Memory B cell (primary cell): ENCODE results near the gene CLDN16.

Experiments
- ATAC-seq: fragments of 150-1000 bp; cut with Tn5 transposase; 2 replicates; pipeline ENCODE4 v1.10.0; 2021; ENCODE audit warnings: low read depth, mild to moderate bottlenecking, moderate library complexity
- DNase-seq, 2 donors: peaks; one replicate each; pipeline ENCODE4 v3.0.0; 2022; ENCODE audit warnings: low spot score in 2 of 2
- H3K27ac Mint-ChIP-seq: one replicate; pipeline ENCODE4 v1.8.0; 2022; ENCODE audit warnings: mild to moderate bottlenecking, moderate library complexity, mixed read lengths
- H3K27me3 Mint-ChIP-seq: one replicate; pipeline ENCODE4 v1.8.0; 2022; ENCODE audit warnings: mixed read lengths
- H3K36me3 Mint-ChIP-seq: one replicate; pipeline ENCODE4 v1.8.0; 2022; ENCODE audit warnings: mild to moderate bottlenecking, mixed read lengths
- H3K4me1 Mint-ChIP-seq: one replicate; pipeline ENCODE4 v1.8.0; 2022; ENCODE audit warnings: mixed read lengths
- H3K4me3 Mint-ChIP-seq: one replicate; pipeline ENCODE4 v1.8.0; 2022; ENCODE audit warnings: mild to moderate bottlenecking, moderate library complexity, mixed read lengths
- H3K9me3 Mint-ChIP-seq: one replicate; pipeline ENCODE4 v1.8.0; 2022; ENCODE audit warnings: mixed read lengths

The CLDN16 gene

GRCh38 chr3:190435618-190436017 lies 47.7 kb downstream of the CLDN16 start:
- H3K9me3 Mint-ChIP-seq = peaks cover 2% of the 10 kb centered on the region
- no peaks in the 10 kb centered on the region for H3K36me3 Mint-ChIP-seq
- H3K4me1 Mint-ChIP-seq = no peaks in the 10 kb centered on the region
- DNase-seq (no peak), ATAC-seq (no peak)
- H3K27me3 Mint-ChIP-seq = peaks cover 9% of the 10 kb centered on the region
- H3K4me3 Mint-ChIP-seq = no peak overlapping the region
- no peak overlapping the region for H3K27ac Mint-ChIP-seq

- DNase-seq (no peak), ATAC-seq (no peak)
- H3K27ac Mint-ChIP-seq = no peak overlapping the region
- H3K27me3 Mint-ChIP-seq = peaks cover 9% of the 10 kb centered on the region
- no peaks in the 10 kb centered on the region for H3K36me3 Mint-ChIP-seq
- no peaks in the 10 kb centered on the region for H3K4me1 Mint-ChIP-seq
- H3K4me3 Mint-ChIP-seq = no peak overlapping the region
- peaks cover 2% of the 10 kb centered on the region for H3K9me3 Mint-ChIP-seq
Observed at GRCh38 chr3:190436331-190436730, 48.4 kb downstream of the CLDN16 start.

GRCh38 chr3:190442240-190442639 lies 54.3 kb downstream of the CLDN16 start:
- DNase-seq (no peak), ATAC-seq (no peak)
- Mint-ChIP-seq H3K9me3 (no peaks in the 10 kb centered on the region), H3K4me1 (no peaks in the 10 kb centered on the region), H3K4me3 (no peak overlapping the region), H3K27ac (no peak overlapping the region), H3K27me3 (no peaks in the 10 kb centered on the region), H3K36me3 (no peaks in the 10 kb centered on the region)

- ATAC-seq (no peak), DNase-seq (no peak)
- no peaks in the 10 kb centered on the region for H3K9me3 Mint-ChIP-seq
- H3K27ac Mint-ChIP-seq = no peak overlapping the region
- no peaks in the 10 kb centered on the region for H3K36me3 Mint-ChIP-seq
- no peaks in the 10 kb centered on the region for H3K27me3 Mint-ChIP-seq
- no peak overlapping the region for H3K4me3 Mint-ChIP-seq
- no peaks in the 10 kb centered on the region for H3K4me1 Mint-ChIP-seq
Observed at GRCh38 chr3:190443257-190443656, 55.3 kb downstream of the CLDN16 start.

GRCh38 chr3:190444006-190444405 lies 56.0 kb downstream of the CLDN16 start:
- Mint-ChIP-seq H3K27ac (no peak overlapping the region), H3K9me3 (no peaks in the 10 kb centered on the region), H3K27me3 (no peaks in the 10 kb centered on the region), H3K4me1 (no peaks in the 10 kb centered on the region), H3K4me3 (no peak overlapping the region), H3K36me3 (no peaks in the 10 kb centered on the region)
- no peak for DNase-seq
- ATAC-seq = no peak

- Mint-ChIP-seq H3K4me1 (no peaks in the 10 kb centered on the region), H3K27ac (no peak overlapping the region), H3K36me3 (no peaks in the 10 kb centered on the region), H3K27me3 (no peaks in the 10 kb centered on the region), H3K4me3 (no peak overlapping the region), H3K9me3 (no peaks in the 10 kb centered on the region)
- ATAC-seq = no peak
- no peak for DNase-seq
Observed at GRCh38 chr3:190444576-190445145, 56.7 kb downstream of the CLDN16 start.

GRCh38 chr3:190446573-190447279 lies 58.8 kb downstream of the CLDN16 start:
- Mint-ChIP-seq H3K27me3 (peaks cover 2% of the 10 kb centered on the region), H3K4me3 (no peak overlapping the region), H3K4me1 (no peaks in the 10 kb centered on the region), H3K36me3 (no peaks in the 10 kb centered on the region), H3K27ac (no peak overlapping the region), H3K9me3 (no peaks in the 10 kb centered on the region)
- ATAC-seq (no peak), DNase-seq (no peak)

- H3K4me3 Mint-ChIP-seq = no peak overlapping the region
- no peak for DNase-seq
- H3K27me3 Mint-ChIP-seq = peaks cover 2% of the 10 kb centered on the region
- no peaks in the 10 kb centered on the region for H3K4me1 Mint-ChIP-seq
- no peaks in the 10 kb centered on the region for H3K36me3 Mint-ChIP-seq
- no peaks in the 10 kb centered on the region for H3K9me3 Mint-ChIP-seq
- H3K27ac Mint-ChIP-seq = no peak overlapping the region
- no peak for ATAC-seq
Observed at GRCh38 chr3:190448256-190448655, 60.3 kb downstream of the CLDN16 start.

GRCh38 chr3:190449801-190450200 lies 61.8 kb downstream of the CLDN16 start, which contains the start of gene TMEM207:
TSS of gene TMEM207 (minus strand) at chr3:190449901. CDS start at chr3:190449809, 92 bp downstream.
- no peaks in the 10 kb centered on the region for H3K9me3 Mint-ChIP-seq
- H3K4me1 Mint-ChIP-seq = peaks cover 2% of the 10 kb centered on the region
- no peak within 1 kb of the TSS for H3K27ac Mint-ChIP-seq
- no peaks in the 10 kb centered on the region for H3K36me3 Mint-ChIP-seq
- peaks cover 2% of the 10 kb centered on the region for H3K27me3 Mint-ChIP-seq
- ATAC-seq (no peak), DNase-seq (no peak)
- H3K4me3 Mint-ChIP-seq = no peak within 1 kb of the TSS

- H3K4me3 Mint-ChIP-seq = no peak overlapping the region
- peaks cover 2% of the 10 kb centered on the region for H3K27me3 Mint-ChIP-seq
- H3K4me1 Mint-ChIP-seq = peaks cover 5% of the 10 kb centered on the region
- H3K27ac Mint-ChIP-seq = no peak overlapping the region
- no peaks in the 10 kb centered on the region for H3K36me3 Mint-ChIP-seq
- H3K9me3 Mint-ChIP-seq = no peaks in the 10 kb centered on the region
- ATAC-seq (no peak), DNase-seq (no peak)
Observed at GRCh38 chr3:190455828-190456227, 67.9 kb downstream of the CLDN16 start.

GRCh38 chr3:190456770-190457169 lies 68.8 kb downstream of the CLDN16 start:
- Mint-ChIP-seq H3K4me1 (peaks cover 5% of the 10 kb centered on the region), H3K27me3 (no peaks in the 10 kb centered on the region), H3K36me3 (no peaks in the 10 kb centered on the region), H3K9me3 (no peaks in the 10 kb centered on the region), H3K4me3 (no peak overlapping the region), H3K27ac (no peak overlapping the region)
- DNase-seq (no peak), ATAC-seq (no peak)

- Mint-ChIP-seq H3K4me1 (peaks cover 5% of the 10 kb centered on the region), H3K4me3 (no peak overlapping the region), H3K27ac (no peak overlapping the region), H3K27me3 (no peaks in the 10 kb centered on the region), H3K9me3 (no peaks in the 10 kb centered on the region), H3K36me3 (no peaks in the 10 kb centered on the region)
- DNase-seq (no peak), ATAC-seq (no peak)
Observed at GRCh38 chr3:190458040-190458439, 70.1 kb downstream of the CLDN16 start.
